SK-N-SH treated with all-trans-retinoic acid at 6 μM for 48 hours (cell line): Measurements from ENCODE around the gene SPECC1.

Experiments used
- ARNTL ChIP-seq: fragments of 450-650 bp; formaldehyde crosslinking; IDR thresholded peaks from 2 replicates; pipeline ENCODE4 v1.5.0; 2020; ENCODE audit warnings: low read depth, mild to moderate bottlenecking, moderate library complexity, borderline replicate concordance
- BACH2 ChIP-seq: fragments of 250-450 bp; sonication (Bioruptor Pico); IDR thresholded peaks from 2 replicates; pipeline ENCODE4 v1.9.0; 2021; ENCODE audit warnings: mild to moderate bottlenecking, borderline replicate concordance
- RARB ChIP-seq: fragments of 250-450 bp; sonication (Bioruptor Pico); IDR thresholded peaks from 2 replicates; pipeline ENCODE4 v1.8.0; 2021; ENCODE audit warnings: mild to moderate bottlenecking, moderate library complexity
- ZFP3 ChIP-seq: fragments of 250-450 bp; sonication (Bioruptor Pico); IDR thresholded peaks from 2 replicates; pipeline ENCODE4 v1.5.0; 2020; ENCODE audit warnings: mild to moderate bottlenecking, moderate library complexity
- ZFP30 ChIP-seq: fragments of 450-650 bp; formaldehyde crosslinking; IDR thresholded peaks from 2 replicates; pipeline ENCODE4 v1.5.0; 2022; ENCODE audit warnings: mild to moderate bottlenecking, moderate library complexity
- ZNF565 ChIP-seq: fragments of 450-650 bp; formaldehyde crosslinking; conservative IDR thresholded peaks from 2 replicates; pipeline ENCODE4 v1.5.0; 2020; ENCODE audit warnings: low read depth, mild to moderate bottlenecking, moderate library complexity
- ZNF8 ChIP-seq: fragments of 450-650 bp; formaldehyde crosslinking; IDR thresholded peaks from 2 replicates; pipeline ENCODE4 v1.5.0; 2020; ENCODE audit warnings: mild to moderate bottlenecking, moderate library complexity
- TF ChIP-seq, protein P1 (sequence below): fragments of 250-450 bp; sonication (Bioruptor Pico); IDR thresholded peaks from 2 replicates; pipeline ENCODE4 v1.8.0; 2020; ENCODE audit warnings: mild to moderate bottlenecking, moderate library complexity, borderline replicate concordance
- TF ChIP-seq, protein P2 (sequence below): fragments of 250-450 bp; sonication (Bioruptor Pico); IDR thresholded peaks from 2 replicates; pipeline ENCODE4 v1.8.0; 2021; ENCODE audit warnings: low read depth, mild to moderate bottlenecking, moderate library complexity, borderline replicate concordance

DNA sequence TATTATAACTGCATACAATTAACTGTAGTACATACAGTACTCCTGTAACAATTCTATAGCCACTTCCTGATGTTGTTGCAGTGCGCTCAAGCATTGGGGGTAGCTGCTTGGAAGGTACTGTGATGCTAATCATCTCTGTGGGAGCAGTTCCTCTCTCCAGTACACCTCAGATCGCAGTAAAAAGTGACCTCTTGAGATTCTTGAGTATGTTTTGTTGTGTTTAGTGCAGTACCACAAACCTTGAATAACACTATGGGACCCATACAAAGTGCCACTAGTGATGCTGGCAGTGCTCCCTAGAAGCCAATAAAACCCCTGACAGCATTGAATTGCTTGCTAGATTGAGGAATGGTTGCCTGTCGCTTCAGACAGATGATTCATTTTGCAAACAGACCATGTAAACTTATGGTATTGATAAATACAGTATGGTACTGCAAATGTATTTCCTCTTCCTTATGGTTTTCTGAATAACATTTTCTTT is 193.0 kb downstream of the SPECC1 start:
- TF ChIP-seq BACH2 (CRISPR knock-in tag) (no peak), ARNTL (no peak), ZNF565 (CRISPR knock-in tag) (no peak), RARB (CRISPR knock-in tag) (no peak), ZFP3 (no peak), ZNF8 (CRISPR knock-in tag) (no peak), ZFP30 (CRISPR knock-in tag) (no peak)
- TF ChIP-seq, protein P1, sequence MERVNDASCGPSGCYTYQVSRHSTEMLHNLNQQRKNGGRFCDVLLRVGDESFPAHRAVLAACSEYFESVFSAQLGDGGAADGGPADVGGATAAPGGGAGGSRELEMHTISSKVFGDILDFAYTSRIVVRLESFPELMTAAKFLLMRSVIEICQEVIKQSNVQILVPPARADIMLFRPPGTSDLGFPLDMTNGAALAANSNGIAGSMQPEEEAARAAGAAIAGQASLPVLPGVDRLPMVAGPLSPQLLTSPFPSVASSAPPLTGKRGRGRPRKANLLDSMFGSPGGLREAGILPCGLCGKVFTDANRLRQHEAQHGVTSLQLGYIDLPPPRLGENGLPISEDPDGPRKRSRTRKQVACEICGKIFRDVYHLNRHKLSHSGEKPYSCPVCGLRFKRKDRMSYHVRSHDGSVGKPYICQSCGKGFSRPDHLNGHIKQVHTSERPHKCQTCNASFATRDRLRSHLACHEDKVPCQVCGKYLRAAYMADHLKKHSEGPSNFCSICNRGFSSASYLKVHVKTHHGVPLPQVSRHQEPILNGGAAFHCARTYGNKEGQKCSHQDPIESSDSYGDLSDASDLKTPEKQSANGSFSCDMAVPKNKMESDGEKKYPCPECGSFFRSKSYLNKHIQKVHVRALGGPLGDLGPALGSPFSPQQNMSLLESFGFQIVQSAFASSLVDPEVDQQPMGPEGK, result no peak
- TF ChIP-seq, protein P2, sequence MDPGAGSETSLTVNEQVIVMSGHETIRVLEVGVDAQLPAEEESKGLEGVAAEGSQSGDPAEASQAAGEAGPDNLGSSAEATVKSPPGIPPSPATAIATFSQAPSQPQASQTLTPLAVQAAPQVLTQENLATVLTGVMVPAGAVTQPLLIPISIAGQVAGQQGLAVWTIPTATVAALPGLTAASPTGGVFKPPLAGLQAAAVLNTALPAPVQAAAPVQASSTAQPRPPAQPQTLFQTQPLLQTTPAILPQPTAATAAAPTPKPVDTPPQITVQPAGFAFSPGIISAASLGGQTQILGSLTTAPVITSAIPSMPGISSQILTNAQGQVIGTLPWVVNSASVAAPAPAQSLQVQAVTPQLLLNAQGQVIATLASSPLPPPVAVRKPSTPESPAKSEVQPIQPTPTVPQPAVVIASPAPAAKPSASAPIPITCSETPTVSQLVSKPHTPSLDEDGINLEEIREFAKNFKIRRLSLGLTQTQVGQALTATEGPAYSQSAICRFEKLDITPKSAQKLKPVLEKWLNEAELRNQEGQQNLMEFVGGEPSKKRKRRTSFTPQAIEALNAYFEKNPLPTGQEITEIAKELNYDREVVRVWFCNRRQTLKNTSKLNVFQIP (CRISPR knock-in tag), result no peak
